ENCODE results near the gene PIGH.
"Not testable (repeated sequence)": the region's sequence is repeated elsewhere in the genome, so short reads cannot be mapped to it uniquely, and the experiment has no call there.

DNA sequence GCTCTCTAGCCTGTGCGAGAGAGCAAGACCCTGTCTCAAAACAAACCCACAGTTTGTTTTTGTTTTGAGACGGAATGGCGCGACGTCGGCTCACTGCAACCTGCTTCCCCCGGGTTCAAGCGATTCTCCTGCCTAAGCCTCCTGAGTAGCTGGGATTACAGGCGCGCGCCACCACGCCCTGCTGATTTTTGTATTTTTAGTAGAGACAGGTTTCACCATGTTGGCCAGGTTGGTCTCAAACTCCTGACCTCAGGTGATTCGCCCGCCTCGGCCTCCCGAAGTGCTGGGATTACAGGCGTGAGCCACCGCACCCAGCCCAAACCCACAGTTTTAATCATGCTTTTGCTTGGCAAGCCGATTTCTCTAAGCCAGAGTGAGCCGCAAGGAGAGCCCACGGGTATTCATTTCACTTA, 500 bp upstream of the PIGH start:
- TF ChIP-seq, protein P1, sequence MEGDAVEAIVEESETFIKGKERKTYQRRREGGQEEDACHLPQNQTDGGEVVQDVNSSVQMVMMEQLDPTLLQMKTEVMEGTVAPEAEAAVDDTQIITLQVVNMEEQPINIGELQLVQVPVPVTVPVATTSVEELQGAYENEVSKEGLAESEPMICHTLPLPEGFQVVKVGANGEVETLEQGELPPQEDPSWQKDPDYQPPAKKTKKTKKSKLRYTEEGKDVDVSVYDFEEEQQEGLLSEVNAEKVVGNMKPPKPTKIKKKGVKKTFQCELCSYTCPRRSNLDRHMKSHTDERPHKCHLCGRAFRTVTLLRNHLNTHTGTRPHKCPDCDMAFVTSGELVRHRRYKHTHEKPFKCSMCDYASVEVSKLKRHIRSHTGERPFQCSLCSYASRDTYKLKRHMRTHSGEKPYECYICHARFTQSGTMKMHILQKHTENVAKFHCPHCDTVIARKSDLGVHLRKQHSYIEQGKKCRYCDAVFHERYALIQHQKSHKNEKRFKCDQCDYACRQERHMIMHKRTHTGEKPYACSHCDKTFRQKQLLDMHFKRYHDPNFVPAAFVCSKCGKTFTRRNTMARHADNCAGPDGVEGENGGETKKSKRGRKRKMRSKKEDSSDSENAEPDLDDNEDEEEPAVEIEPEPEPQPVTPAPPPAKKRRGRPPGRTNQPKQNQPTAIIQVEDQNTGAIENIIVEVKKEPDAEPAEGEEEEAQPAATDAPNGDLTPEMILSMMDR (IDR thresholded peaks at IDR 0.05) = not testable (repeated sequence)
- TF ChIP-seq POLR2A (IDR thresholded peaks at IDR 0.05) = not testable (repeated sequence)
